Measurements from ENCODE around the gene CLDN9. TPM values are rescaled to one million over a fixed set of nuclear protein-coding genes. Genes with fewer than 3 reads are reported as not detected.

CLDN9 gene
- total and polyA plus RNA-seq, 9 of the 15 experiments (the other 6 are each of a cell fraction or from before 2014, with no cell fraction given), result 0.12 to 0.44 (median 0.22) TPM; not detected in 4

DNA sequence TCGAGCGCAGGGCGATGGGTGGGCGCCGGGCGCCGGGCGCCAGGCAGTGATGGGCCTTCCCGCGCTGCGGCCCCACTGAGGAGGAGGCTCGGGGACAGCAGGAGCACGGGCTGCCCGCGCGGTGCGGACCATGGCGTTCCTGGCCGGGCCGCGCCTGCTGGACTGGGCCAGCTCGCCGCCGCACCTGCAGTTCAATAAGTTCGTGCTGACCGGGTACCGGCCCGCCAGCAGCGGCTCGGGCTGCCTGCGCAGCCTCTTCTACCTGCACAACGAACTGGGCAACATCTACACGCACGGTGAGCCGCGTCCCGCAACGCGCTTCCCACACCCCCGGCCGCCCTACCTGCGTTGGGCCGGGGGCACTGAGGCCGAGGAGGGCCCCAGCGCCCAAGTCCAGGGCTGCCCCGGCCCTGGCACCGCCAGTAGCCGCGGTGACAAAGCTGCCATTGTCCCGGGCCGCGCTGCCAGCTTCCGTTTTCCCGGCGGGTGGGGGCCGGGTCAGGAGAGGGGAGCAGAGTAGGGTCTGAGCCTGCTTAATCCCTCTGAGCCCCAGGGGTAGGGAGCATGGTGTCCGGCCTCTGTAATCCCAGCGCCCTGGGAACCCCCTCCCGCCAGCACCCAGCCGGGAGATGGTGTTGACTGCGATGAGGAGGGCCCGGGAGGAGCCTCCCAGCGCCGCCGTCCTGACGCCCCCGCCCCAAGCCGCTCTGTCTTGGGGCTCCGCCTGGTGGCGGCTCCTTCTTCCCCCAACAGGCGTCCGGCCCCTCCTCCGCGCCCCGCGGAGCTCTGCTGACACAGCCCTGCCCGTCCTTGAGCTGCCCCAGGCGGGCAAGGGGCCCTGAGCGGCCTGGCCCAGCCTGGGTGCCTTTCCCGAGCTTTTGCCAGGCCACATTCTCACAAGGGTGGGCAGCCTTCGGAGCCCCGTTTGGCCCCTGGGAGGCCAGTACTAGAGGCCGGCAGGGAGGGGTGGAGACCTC lies 42.9 kb upstream of the CLDN9 start (continued):
- TF ChIP-seq, protein P1, sequence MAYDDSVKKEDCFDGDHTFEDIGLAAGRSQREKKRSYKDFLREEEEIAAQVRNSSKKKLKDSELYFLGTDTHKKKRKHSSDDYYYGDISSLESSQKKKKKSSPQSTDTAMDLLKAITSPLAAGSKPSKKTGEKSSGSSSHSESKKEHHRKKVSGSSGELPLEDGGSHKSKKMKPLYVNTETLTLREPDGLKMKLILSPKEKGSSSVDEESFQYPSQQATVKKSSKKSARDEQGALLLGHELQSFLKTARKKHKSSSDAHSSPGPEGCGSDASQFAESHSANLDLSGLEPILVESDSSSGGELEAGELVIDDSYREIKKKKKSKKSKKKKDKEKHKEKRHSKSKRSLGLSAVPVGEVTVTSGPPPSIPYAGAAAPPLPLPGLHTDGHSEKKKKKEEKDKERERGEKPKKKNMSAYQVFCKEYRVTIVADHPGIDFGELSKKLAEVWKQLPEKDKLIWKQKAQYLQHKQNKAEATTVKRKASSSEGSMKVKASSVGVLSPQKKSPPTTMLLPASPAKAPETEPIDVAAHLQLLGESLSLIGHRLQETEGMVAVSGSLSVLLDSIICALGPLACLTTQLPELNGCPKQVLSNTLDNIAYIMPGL (CRISPR knock-in tag; IDR thresholded peaks at IDR 0.05), result no peak
- TF ChIP-seq, protein P2, sequence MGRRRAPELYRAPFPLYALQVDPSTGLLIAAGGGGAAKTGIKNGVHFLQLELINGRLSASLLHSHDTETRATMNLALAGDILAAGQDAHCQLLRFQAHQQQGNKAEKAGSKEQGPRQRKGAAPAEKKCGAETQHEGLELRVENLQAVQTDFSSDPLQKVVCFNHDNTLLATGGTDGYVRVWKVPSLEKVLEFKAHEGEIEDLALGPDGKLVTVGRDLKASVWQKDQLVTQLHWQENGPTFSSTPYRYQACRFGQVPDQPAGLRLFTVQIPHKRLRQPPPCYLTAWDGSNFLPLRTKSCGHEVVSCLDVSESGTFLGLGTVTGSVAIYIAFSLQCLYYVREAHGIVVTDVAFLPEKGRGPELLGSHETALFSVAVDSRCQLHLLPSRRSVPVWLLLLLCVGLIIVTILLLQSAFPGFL (CRISPR knock-in tag; IDR thresholded peaks at IDR 0.05), result no peak
- TF ChIP-seq SMARCB1 (IDR thresholded peaks at IDR 0.05; ENCODE audit: insufficient read length, low read depth), result no peak
- no peak for TF ChIP-seq SRSF3 (IDR thresholded peaks at IDR 0.05; ENCODE audit: insufficient read depth, low read length)
- TF ChIP-seq, protein P3, sequence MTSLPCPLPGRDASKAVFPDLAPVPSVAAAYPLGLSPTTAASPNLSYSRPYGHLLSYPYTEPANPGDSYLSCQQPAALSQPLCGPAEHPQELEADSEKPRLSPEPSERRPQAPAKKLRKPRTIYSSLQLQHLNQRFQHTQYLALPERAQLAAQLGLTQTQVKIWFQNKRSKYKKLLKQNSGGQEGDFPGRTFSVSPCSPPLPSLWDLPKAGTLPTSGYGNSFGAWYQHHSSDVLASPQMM (CRISPR knock-in tag; IDR thresholded peaks at IDR 0.05), result no peak
- TF ChIP-seq ESRRA (IDR thresholded peaks at IDR 0.05; ENCODE audit: borderline replicate concordance, low read depth), result peak; percentile 47
- TF ChIP-seq HDGF (IDR thresholded peaks at IDR 0.05), result no peak
- TF ChIP-seq MXI1 (IDR thresholded peaks at IDR 0.05; ENCODE audit: low read depth, low read length), result no peak
- TF ChIP-seq ZNF583 (CRISPR knock-in tag; IDR thresholded peaks at IDR 0.05), result 0 out of 2 replicates have a peak, but pooled peaks have one; percentile 46
- TF ChIP-seq POLR2B (IDR thresholded peaks at IDR 0.05; ENCODE audit: low read depth, partially characterized antibody), result peak; percentile 45
- TF ChIP-seq TEAD4 (IDR thresholded peaks at IDR 0.05; ENCODE audit: low read length), result no peak
- TF ChIP-seq TEAD4 (CRISPR knock-in tag; IDR thresholded peaks at IDR 0.05; ENCODE audit: borderline replicate concordance), result no peak
- TF ChIP-seq TOE1 (IDR thresholded peaks at IDR 0.05; ENCODE audit: borderline replicate concordance), result no peak
- no peak for TF ChIP-seq TOE1 (CRISPR knock-in tag; IDR thresholded peaks at IDR 0.05; ENCODE audit: borderline replicate concordance, low read depth)
- TF ChIP-seq, protein P4, sequence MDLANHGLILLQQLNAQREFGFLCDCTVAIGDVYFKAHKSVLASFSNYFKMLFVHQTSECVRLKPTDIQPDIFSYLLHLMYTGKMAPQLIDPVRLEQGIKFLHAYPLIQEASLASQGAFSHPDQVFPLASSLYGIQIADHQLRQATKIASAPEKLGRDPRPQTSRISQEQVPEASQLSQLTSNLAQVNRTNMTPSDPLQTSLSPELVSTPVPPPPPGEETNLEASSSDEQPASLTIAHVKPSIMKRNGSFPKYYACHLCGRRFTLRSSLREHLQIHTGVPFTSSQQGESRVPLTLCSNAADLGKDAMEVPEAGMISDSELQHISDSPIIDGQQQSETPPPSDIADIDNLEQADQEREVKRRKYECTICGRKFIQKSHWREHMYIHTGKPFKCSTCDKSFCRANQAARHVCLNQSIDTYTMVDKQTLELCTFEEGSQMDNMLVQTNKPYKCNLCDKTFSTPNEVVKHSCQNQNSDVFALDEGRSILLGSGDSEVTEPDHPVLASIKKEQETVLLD (IDR thresholded peaks at IDR 0.05), result no peak
- TF ChIP-seq HMG20B (CRISPR knock-in tag; IDR thresholded peaks at IDR 0.05), result no peak
- TF ChIP-seq SNIP1 (IDR thresholded peaks at IDR 0.05; ENCODE audit: low read depth), result no peak
- TF ChIP-seq HNRNPH1 (optimal IDR thresholded peaks at IDR 0.05; ENCODE audit: low read depth, low read length), result no peak
- peak; percentile 62; the same call in 1 of the 2 replicates for TF ChIP-seq SP1 (CRISPR knock-in tag; IDR thresholded peaks at IDR 0.05)
- TF ChIP-seq ZNF174 (CRISPR knock-in tag; IDR thresholded peaks at IDR 0.05), result no peak
- TF ChIP-seq ELF1 (tag; IDR thresholded peaks at IDR 0.05), result no peak
- TF ChIP-seq MYBL2 (IDR thresholded peaks at IDR 0.05; ENCODE audit: low read depth), result no peak
- TF ChIP-seq MYBL2 (CRISPR knock-in tag; IDR thresholded peaks at IDR 0.05; ENCODE audit: borderline replicate concordance), result no peak
- TF ChIP-seq LARP7 (IDR thresholded peaks at IDR 0.05), result no peak
- TF ChIP-seq SMAD2 (IDR thresholded peaks at IDR 0.05; ENCODE audit: low read depth, low read length), result no peak
- no peak for TF ChIP-seq POLR2H (tag; IDR thresholded peaks at IDR 0.05; ENCODE audit: low read depth)
